ENCODE data around the gene ZNF280A.

Gene ZNF280A

GRCh38 chr22:22520020-22520656 is at the start of gene ZNF280A:
TSS of gene ZNF280A (minus strand) at chr22:22520270. CDS start at chr22:22515630, 4,640 bp downstream.
- peak; percentile 52 for DNase-seq

GRCh38 chr22:22569218-22569617 is 49.1 kb upstream of the ZNF280A start:
- no peak for DNase-seq

GRCh38 chr22:22565981-22566380 is 45.9 kb upstream of the ZNF280A start:
- no peak for DNase-seq

- DNase-seq = peak; percentile 91
These were observed 39.0 kb upstream of the ZNF280A start, which contains the start of gene PRAME for GRCh38 chr22:22558972-22559603. TSS of gene PRAME (minus strand) at chr22:22559265. CDS start at chr22:22556832, 2,433 bp downstream.

GRCh38 chr22:22558071-22558971 is 38.3 kb upstream of the ZNF280A start:
- no peak for DNase-seq

GRCh38 chr22:22556995-22557925 is 37.2 kb upstream of the ZNF280A start:
- no peak for DNase-seq

GRCh38 chr22:22556578-22556977 is 36.5 kb upstream of the ZNF280A start:
- DNase-seq = no peak

GRCh38 chr22:22555596-22555995 is 35.5 kb upstream of the ZNF280A start:
- no peak for DNase-seq

- DNase-seq = no peak
These were observed 34.7 kb upstream of the ZNF280A start for GRCh38 chr22:22554587-22555284.

GRCh38 chr22:22553735-22554586 is 33.9 kb upstream of the ZNF280A start:
- no peak for DNase-seq

- no peak for DNase-seq
These were observed 33.1 kb upstream of the ZNF280A start for GRCh38 chr22:22553141-22553540.

GRCh38 chr22:22552630-22553029 is 32.6 kb upstream of the ZNF280A start:
- peak; percentile 44 for DNase-seq

GRCh38 chr22:22550789-22551434 is 30.8 kb upstream of the ZNF280A start:
- DNase-seq = no peak

GRCh38 chr22:22548910-22549309 is 28.8 kb upstream of the ZNF280A start:
- DNase-seq = no peak

- no peak for DNase-seq
These were observed 28.2 kb upstream of the ZNF280A start for GRCh38 chr22:22548317-22548716.

- DNase-seq = no peak
These were observed 27.7 kb upstream of the ZNF280A start for GRCh38 chr22:22547692-22548300.

- no peak for DNase-seq
These were observed 27.2 kb upstream of the ZNF280A start for GRCh38 chr22:22547226-22547625.

- no peak for DNase-seq
These were observed 26.4 kb upstream of the ZNF280A start for GRCh38 chr22:22546490-22546889.

- DNase-seq = no peak
These were observed 25.0 kb upstream of the ZNF280A start for GRCh38 chr22:22545084-22545483.
